AG04449 (cell line): ENCODE results near the gene CILP2.

ENCODE experiments used
- CTCF ChIA-PET: fragments of 350-600 bp; formaldehyde crosslinking; extraction: SDS; loops from one replicate; lab custom pipeline; 2021; ENCODE audit warnings: antibody characterized with exemption; lab: Yijun Ruan, JAX
- POLR2A ChIA-PET: fragments of 400-600, 350-600 bp; formaldehyde crosslinking; extraction: SDS; loops from one replicate; lab custom pipeline; 2020; ENCODE audit warnings: antibody characterized with exemption, inconsistent platforms; lab: Yijun Ruan, JAX
- DNase-seq: peaks from one replicate; pipeline ENCODE4 v3.0.0-alpha.2; 2010; ENCODE audit warnings: low read depth, low spot score
- H3K4me3 ChIP-seq: 2 replicates; pipeline ENCODE4 v1.5.1; 2011; ENCODE audit warnings: low read depth, mild to moderate bottlenecking, control low read depth, low read length
- CTCF ChIP-seq: IDR thresholded peaks from one replicate; pipeline ENCODE4 v1.5.1; 2011; ENCODE audit warnings: mild to moderate bottlenecking, moderate library complexity, low read length, control low read depth, inconsistent platforms; ENCODE audit not compliant: insufficient read depth; ENCODE audit errors: missing control alignments

The CILP2 gene, protein sequence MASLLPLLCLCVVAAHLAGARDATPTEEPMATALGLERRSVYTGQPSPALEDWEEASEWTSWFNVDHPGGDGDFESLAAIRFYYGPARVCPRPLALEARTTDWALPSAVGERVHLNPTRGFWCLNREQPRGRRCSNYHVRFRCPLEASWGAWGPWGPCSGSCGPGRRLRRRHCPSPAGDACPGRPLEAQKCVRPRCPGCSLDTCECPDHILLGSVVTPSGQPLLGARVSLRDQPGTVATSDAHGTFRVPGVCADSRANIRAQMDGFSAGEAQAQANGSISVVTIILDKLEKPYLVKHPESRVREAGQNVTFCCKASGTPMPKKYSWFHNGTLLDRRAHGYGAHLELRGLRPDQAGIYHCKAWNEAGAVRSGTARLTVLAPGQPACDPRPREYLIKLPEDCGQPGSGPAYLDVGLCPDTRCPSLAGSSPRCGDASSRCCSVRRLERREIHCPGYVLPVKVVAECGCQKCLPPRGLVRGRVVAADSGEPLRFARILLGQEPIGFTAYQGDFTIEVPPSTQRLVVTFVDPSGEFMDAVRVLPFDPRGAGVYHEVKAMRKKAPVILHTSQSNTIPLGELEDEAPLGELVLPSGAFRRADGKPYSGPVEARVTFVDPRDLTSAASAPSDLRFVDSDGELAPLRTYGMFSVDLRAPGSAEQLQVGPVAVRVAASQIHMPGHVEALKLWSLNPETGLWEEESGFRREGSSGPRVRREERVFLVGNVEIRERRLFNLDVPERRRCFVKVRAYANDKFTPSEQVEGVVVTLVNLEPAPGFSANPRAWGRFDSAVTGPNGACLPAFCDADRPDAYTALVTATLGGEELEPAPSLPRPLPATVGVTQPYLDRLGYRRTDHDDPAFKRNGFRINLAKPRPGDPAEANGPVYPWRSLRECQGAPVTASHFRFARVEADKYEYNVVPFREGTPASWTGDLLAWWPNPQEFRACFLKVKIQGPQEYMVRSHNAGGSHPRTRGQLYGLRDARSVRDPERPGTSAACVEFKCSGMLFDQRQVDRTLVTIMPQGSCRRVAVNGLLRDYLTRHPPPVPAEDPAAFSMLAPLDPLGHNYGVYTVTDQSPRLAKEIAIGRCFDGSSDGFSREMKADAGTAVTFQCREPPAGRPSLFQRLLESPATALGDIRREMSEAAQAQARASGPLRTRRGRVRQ

DNA sequence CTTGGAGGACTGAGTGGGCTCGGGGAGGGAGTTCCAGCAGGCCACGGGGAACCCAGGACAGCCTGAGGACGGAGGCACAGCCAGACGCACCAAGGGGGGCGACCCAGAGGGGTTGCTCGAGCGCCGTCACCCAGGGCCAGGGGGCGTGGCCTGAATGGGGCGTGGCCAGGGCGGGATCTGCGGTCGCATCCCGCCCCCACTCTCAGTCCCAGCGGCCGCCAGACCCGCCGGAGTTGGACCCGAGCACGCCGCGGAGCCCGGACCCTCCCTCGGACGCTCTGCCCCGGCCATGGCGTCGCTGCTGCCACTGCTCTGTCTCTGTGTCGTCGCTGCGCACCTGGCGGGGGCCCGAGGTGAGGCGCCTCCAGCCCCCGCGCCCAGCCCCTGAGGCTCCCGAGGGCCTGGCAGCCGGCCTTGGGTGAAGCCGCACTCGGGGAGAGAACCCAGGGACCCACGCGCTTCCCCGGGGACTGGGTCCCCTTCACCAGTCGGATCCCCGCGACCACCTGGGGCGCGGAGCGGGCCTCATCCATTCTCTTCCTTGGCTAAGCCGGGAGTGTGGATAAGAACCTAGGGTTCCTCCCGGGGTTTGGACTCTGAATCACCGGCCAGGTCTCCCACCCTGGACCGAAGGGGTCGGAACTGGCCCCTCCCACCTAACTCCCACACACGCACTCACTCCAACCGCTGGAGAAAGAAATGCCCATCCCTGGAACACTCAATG, at the start of gene CILP2:
CILP2 (plus strand) TSS at position 205 of the 724 bp plus-strand sequence; CDS start at position 290, 85 bp downstream.
- DNase-seq, result no peak
- TF ChIP-seq CTCF, result no peak
- CTCF ChIA-PET, result interaction anchor here (3.5 to 12.9 kb wide), 2 partner anchors 15 to 109 kb away, joined by 29 to 279 read pairs; partner anchors contain the start of gene GMIP
- peak within 1 kb of the TSS; percentile 32; the same call in 1 of the 2 replicates for H3K4me3 ChIP-seq
- POLR2A ChIA-PET, result no interaction called here

GRCh38 chr19:19488875-19489690, 49.0 kb upstream of the CILP2 start:
- no peak for TF ChIP-seq CTCF
- CTCF ChIA-PET, result interaction anchor here (1.1 to 10.3 kb wide), 19 partner anchors 9 to 427 kb away, joined by 3 to 392 read pairs (median 11); partner anchors contain the start of genes GATAD2A, NDUFA13 and TSSK6
- DNase-seq, result peak; percentile 75

DNA sequence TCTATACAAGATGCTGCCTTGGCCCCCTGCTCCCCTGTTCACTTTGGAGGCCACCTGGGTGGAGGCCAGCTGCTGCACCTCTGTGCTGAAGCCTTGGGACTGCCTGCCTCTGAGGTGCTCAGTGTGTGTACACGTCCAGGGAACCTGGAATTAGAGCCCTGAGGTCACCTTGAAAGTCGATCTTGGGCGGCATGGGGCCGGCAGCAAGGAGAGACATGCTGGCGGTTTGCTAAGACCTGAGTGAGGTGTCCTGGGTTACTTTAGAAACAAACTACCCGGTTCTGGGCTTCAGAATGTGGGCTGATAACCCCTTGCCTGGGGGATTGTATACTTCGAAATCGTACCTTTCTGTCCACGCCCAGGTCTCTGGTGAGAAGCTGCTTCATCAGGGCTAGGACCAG, 48.3 kb upstream of the CILP2 start:
- POLR2A ChIA-PET, result interaction anchor here (1.0 to 1.1 kb wide), 2 partner anchors 26 to 84 kb away, joined by 3 to 5 read pairs; partner anchors contain the start of genes GATAD2A and NDUFA13
- no peak for TF ChIP-seq CTCF
- CTCF ChIA-PET, result interaction anchor here (0.6 to 10.3 kb wide), 39 partner anchors 10 to 1630 kb away, joined by 3 to 392 read pairs (median 7); partner anchors contain the start of genes GATAD2A, NDUFA13, RPL18A and TSSK6
- H3K4me3 ChIP-seq, result no peak overlapping the region
- no peak for DNase-seq

More at GRCh38 chr19:19488875-19489690, 49.0 kb upstream of the CILP2 start:
- POLR2A ChIA-PET, result no interaction called here
- H3K4me3 ChIP-seq, result no peak overlapping the region

DNA sequence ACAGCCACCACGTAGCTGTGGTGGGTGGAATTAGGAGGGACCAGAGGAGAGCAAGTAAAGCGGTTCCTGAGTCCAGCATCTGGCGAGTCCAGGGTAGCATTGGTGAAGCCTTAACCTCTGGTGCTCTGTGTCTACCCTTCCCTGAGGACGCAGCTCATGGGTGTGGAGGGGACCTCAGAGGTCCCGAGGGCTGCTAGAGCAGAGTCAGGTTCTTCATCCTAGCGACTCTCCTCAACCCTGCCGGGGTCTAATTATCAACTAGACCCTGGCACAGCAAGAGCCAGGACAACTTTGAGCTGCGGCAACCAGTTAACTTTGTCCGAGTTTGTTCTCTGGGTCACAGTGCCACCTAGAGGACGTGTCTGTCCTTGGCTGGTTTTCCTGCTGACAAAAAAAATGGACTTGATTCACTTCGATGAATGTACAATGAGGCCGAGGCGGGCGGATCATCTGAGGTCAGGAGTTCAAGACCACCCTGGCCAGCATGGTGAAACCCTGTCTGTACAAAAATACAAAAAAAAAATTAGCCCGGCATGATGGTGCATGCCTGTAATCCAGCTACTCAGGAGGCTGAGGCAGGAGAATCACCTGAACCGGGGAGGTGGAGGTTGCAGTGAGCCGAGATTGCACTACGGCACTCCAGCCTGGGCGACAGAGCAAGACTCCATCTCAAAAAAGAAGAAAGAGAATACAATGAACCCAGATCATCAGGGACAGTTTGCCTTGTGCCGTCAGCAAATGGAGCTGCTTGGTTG, 47.7 kb upstream of the CILP2 start:
- peak; percentile 78 for TF ChIP-seq CTCF
- ChIA-PET POLR2A (interaction anchor here (1.0 to 1.2 kb wide), 3 partner anchors 26 to 126 kb away, joined by 3 to 6 read pairs (median 5); partner anchors contain the start of genes GATAD2A and NDUFA13), CTCF (interaction anchor here (0.6 to 10.3 kb wide), 58 partner anchors 8 to 1631 kb away, joined by 3 to 392 read pairs (median 5); partner anchors contain the start of genes GATAD2A, NDUFA13, RPL18A and TSSK6)
- peak; percentile 7 for DNase-seq
- H3K4me3 ChIP-seq, result no peak overlapping the region
